ENCODE measurements around the gene PGAM1. TPM values are rescaled to one million over a fixed set of nuclear protein-coding genes. Genes with fewer than 3 reads are reported as not detected.

The PGAM1 gene
- total and polyA plus RNA-seq, 2 of the 13 experiments (the other 11 are each of a cell fraction or from before 2014, with no cell fraction given), result 354 to 483 TPM

- TF ChIP-seq EP300 (IDR thresholded peaks at IDR 0.05; ENCODE audit: low read depth in 2 of 2, low read length in 2 of 2) (no peak), EP300 (CRISPR knock-in tag; IDR thresholded peaks at IDR 0.05; ENCODE audit: borderline replicate concordance) (no peak; the same call in 1 of the 2 replicates), CCDC6 (CRISPR knock-in tag; IDR thresholded peaks at IDR 0.05) (no peak), NFE2L1 (CRISPR knock-in tag; IDR thresholded peaks at IDR 0.05; ENCODE audit: borderline replicate concordance) (no peak), PHF8 (CRISPR knock-in tag; IDR thresholded peaks at IDR 0.05) (peak; percentile 66), MIXL1 (CRISPR knock-in tag; IDR thresholded peaks at IDR 0.05) (0 out of 2 replicates have a peak, but pooled peaks have one; percentile 17), NR3C1 (CRISPR knock-in tag; IDR thresholded peaks at IDR 0.05) (no peak), ZSCAN31 (CRISPR knock-in tag; IDR thresholded peaks at IDR 0.05; ENCODE audit: low read depth) (no peak), ZFP36 (IDR thresholded peaks at IDR 0.05; ENCODE audit: borderline replicate concordance, low read depth, low read length, partially characterized antibody) (no peak), TAF1 (CRISPR knock-in tag; IDR thresholded peaks at IDR 0.05) (peak; percentile 29; the same call in 1 of the 2 replicates), KDM1A (CRISPR knock-in tag; IDR thresholded peaks at IDR 0.05) (no peak), CBX5 (CRISPR knock-in tag; IDR thresholded peaks at IDR 0.05; ENCODE audit: borderline replicate concordance) (no peak), ZNF879 (CRISPR knock-in tag; IDR thresholded peaks at IDR 0.05) (no peak), ZNF235 (CRISPR knock-in tag; IDR thresholded peaks at IDR 0.05; ENCODE audit: borderline replicate concordance) (no peak), KLF11 (CRISPR knock-in tag; IDR thresholded peaks at IDR 0.05) (0 out of 2 replicates have a peak, but pooled peaks have one; percentile 67), RBM22 (optimal IDR thresholded peaks at IDR 0.05; ENCODE audit: low read length) (no peak), GABPA (IDR thresholded peaks at IDR 0.05; ENCODE audit: low read depth, low read length) (peak; percentile 81), GABPA (CRISPR knock-in tag; IDR thresholded peaks at IDR 0.05; ENCODE audit: low read depth) (peak; percentile 99), CHD2 (IDR thresholded peaks at IDR 0.05; ENCODE audit: low read depth, low read length) (no peak), MAFF (IDR thresholded peaks at IDR 0.05; ENCODE audit: low read depth, low read length) (no peak), HES4 (CRISPR knock-in tag; IDR thresholded peaks at IDR 0.05; ENCODE audit: borderline replicate concordance) (no peak), PRDM15 (CRISPR knock-in tag; IDR thresholded peaks at IDR 0.05) (no peak), TSC22D2 (CRISPR knock-in tag; IDR thresholded peaks at IDR 0.05; ENCODE audit: borderline replicate concordance) (no peak)
- TF ChIP-seq, protein P1, sequence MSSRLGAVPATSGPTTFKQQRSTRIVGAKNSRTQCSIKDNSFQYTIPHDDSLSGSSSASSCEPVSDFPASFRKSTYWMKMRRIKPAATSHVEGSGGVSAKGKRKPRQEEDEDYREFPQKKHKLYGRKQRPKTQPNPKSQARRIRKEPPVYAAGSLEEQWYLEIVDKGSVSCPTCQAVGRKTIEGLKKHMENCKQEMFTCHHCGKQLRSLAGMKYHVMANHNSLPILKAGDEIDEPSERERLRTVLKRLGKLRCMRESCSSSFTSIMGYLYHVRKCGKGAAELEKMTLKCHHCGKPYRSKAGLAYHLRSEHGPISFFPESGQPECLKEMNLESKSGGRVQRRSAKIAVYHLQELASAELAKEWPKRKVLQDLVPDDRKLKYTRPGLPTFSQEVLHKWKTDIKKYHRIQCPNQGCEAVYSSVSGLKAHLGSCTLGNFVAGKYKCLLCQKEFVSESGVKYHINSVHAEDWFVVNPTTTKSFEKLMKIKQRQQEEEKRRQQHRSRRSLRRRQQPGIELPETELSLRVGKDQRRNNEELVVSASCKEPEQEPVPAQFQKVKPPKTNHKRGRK (CRISPR knock-in tag; IDR thresholded peaks at IDR 0.05), result no peak
- TF ChIP-seq, protein P2, sequence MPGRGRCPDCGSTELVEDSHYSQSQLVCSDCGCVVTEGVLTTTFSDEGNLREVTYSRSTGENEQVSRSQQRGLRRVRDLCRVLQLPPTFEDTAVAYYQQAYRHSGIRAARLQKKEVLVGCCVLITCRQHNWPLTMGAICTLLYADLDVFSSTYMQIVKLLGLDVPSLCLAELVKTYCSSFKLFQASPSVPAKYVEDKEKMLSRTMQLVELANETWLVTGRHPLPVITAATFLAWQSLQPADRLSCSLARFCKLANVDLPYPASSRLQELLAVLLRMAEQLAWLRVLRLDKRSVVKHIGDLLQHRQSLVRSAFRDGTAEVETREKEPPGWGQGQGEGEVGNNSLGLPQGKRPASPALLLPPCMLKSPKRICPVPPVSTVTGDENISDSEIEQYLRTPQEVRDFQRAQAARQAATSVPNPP (CRISPR knock-in tag; IDR thresholded peaks at IDR 0.05), result no peak
These were observed 25.1 kb upstream of the PGAM1 start, which contains the start of gene RRP12 (continued) for GRCh38 chr10:97400665-97401454.

Data from HepG2 (cell line).